GM12865 (cell line): ENCODE data around the gene VWA3A.
"Not testable (repeated sequence)": the region's sequence is repeated elsewhere in the genome, so short reads cannot be mapped to it uniquely, and the experiment has no call there.

ENCODE experiments used
- DNase-seq: peaks from one replicate; pipeline ENCODE4 v3.0.0; 2010; ENCODE audit warnings: low read depth
- H3K4me3 ChIP-seq: 2 replicates; pipeline ENCODE4 v1.5.1; 2011; ENCODE audit warnings: mild to moderate bottlenecking, low read depth, low read length, control low read depth
- CTCF ChIP-seq: IDR thresholded peaks from 2 replicates; pipeline ENCODE4 v1.5.1; 2011; ENCODE audit warnings: low read length, control low read depth, low read depth, inconsistent platforms; ENCODE audit not compliant: insufficient read depth; ENCODE audit errors: missing control alignments

Gene VWA3A

GRCh38 chr16:22123759-22124490 lies 31.6 kb downstream of the VWA3A start:
- no peak overlapping the region for H3K4me3 ChIP-seq
- no peak for TF ChIP-seq CTCF
- no peak for DNase-seq

- no peak for DNase-seq
Measured at GRCh38 chr16:22124583-22125284, 32.4 kb downstream of the VWA3A start.

GRCh38 chr16:22126037-22126558 lies 33.8 kb downstream of the VWA3A start:
- no peak for DNase-seq
- TF ChIP-seq CTCF = no peak
- no peak overlapping the region for H3K4me3 ChIP-seq

More at GRCh38 chr16:22124583-22125284, 32.4 kb downstream of the VWA3A start:
- H3K4me3 ChIP-seq = no peak overlapping the region
- TF ChIP-seq CTCF = no peak

- not testable (repeated sequence) for DNase-seq, H3K4me3 ChIP-seq
Measured at GRCh38 chr16:22128537-22128936, 36.2 kb downstream of the VWA3A start.

GRCh38 chr16:22130528-22130927 lies 38.2 kb downstream of the VWA3A start:
- no peak for TF ChIP-seq CTCF
- no peak overlapping the region for H3K4me3 ChIP-seq
- no peak for DNase-seq

- H3K4me3 ChIP-seq = no peak overlapping the region
- no peak for TF ChIP-seq CTCF
- no peak for DNase-seq
Measured at GRCh38 chr16:22132801-22133200, 40.5 kb downstream of the VWA3A start.

- no peak for DNase-seq
- no peak overlapping the region for H3K4me3 ChIP-seq
- TF ChIP-seq CTCF = no peak
Measured at GRCh38 chr16:22138482-22138881, 46.1 kb downstream of the VWA3A start.
